H1 (cell line): ENCODE measurements around the gene CCDC157. TPM values are rescaled to one million over a fixed set of nuclear protein-coding genes. Genes with fewer than 3 reads are reported as not detected.

Experiments used
- CTCF ChIA-PET: fragments of 300-600 bp; sonication (Branson Sonifier 250); formaldehyde crosslinking; loops from one replicate; lab custom pipeline; 2021; ENCODE audit not compliant: partially characterized antibody; lab: Charles Lee
- POLR2A ChIA-PET: fragments of 300-600 bp; sonication (Branson Sonifier 250); formaldehyde crosslinking; loops from one replicate; lab custom pipeline; 2021; ENCODE audit warnings: inconsistent platforms; ENCODE audit not compliant: partially characterized antibody; lab: Charles Lee
- DNase-seq, 2 experiments: peaks; one replicate each; pipeline versions ENCODE4 v3.0.0 to v3.0.0-alpha.2; 2010 to 2022; ENCODE audit warnings: low spot score in 2 of 2, low read depth in 1 of 2, mixed read lengths in 1 of 2
- FAIRE-seq: peaks from 2 replicates; lab custom pipeline; 2011; peaks lifted over from hg19 to GRCh38; lab: Jason Lieb, UNC
- H2AFZ ChIP-seq: 2 replicates; pipeline ENCODE4 v1.8.1; 2012; ENCODE audit warnings: low read length, inconsistent platforms
- H2AK5ac ChIP-seq: 2 replicates; pipeline ENCODE4 v1.6.1; 2013; ENCODE audit warnings: low read depth, low read length
- H2BK120ac ChIP-seq: replicated peaks from 2 replicates; pipeline ENCODE3; 2013; ENCODE audit warnings: low read depth, low read length, inconsistent platforms
- H2BK12ac ChIP-seq: 2 replicates; pipeline ENCODE4 v1.6.1; 2013; ENCODE audit warnings: low read depth, low read length
- H2BK15ac ChIP-seq: 2 replicates; pipeline ENCODE4 v1.6.1; 2013; ENCODE audit warnings: low read length
- H2BK20ac ChIP-seq: 2 replicates; pipeline ENCODE4 v1.6.1; 2013; ENCODE audit warnings: low read length
- H2BK5ac ChIP-seq: 2 replicates; pipeline ENCODE4 v1.6.1; 2013; ENCODE audit warnings: low read depth, low read length
- H3K14ac ChIP-seq: 2 replicates; pipeline ENCODE4 v1.6.1; 2013; ENCODE audit warnings: inconsistent platforms; ENCODE audit not compliant: insufficient read length
- H3K18ac ChIP-seq: 2 replicates; pipeline ENCODE4 v1.6.1; 2013; ENCODE audit warnings: low read length; ENCODE audit errors: extremely low read depth
- H3K23ac ChIP-seq: 2 replicates; pipeline ENCODE4 v1.6.1; 2013; ENCODE audit warnings: inconsistent platforms; ENCODE audit not compliant: insufficient read length
- H3K23me2 ChIP-seq: 2 replicates; pipeline ENCODE4 v1.6.1; 2013; ENCODE audit warnings: low read depth, low read length
- H3K27ac ChIP-seq: 2 replicates; pipeline ENCODE4 v1.6.1; 2011; ENCODE audit warnings: low read depth, low read length, inconsistent platforms
- H3K27me3 ChIP-seq, 4 experiments: replicated peaks in 1 of 4; 1 replicate in 1 of 4; 2 replicates in 3 of 4; pipeline versions ENCODE4 v1.6.1 to v1.8.1; 2011 to 2013; ENCODE audit warnings: low read length in 3 of 4, mild to moderate bottlenecking in 3 of 4, inconsistent platforms in 2 of 4, mixed read lengths in 2 of 4, moderate library complexity in 1 of 4; ENCODE audit not compliant: control insufficient read depth in 3 of 4, insufficient read depth in 3 of 4; ENCODE audit errors: extremely low read depth in 1 of 4
- H3K36me3 ChIP-seq, 4 experiments: 2 replicates each; pipeline versions ENCODE4 v1.6.1 to v1.8.1; 2011 to 2013; ENCODE audit warnings: mild to moderate bottlenecking in 4 of 4, low read length in 3 of 4, moderate library complexity in 2 of 4, control low read depth in 1 of 4, inconsistent platforms in 1 of 4; ENCODE audit not compliant: insufficient read depth in 4 of 4, control insufficient read depth in 2 of 4
- H3K4ac ChIP-seq: replicated peaks from 2 replicates; pipeline ENCODE3; 2013; ENCODE audit warnings: low read length, low read depth, mixed read lengths, inconsistent platforms; ENCODE audit not compliant: insufficient read length
- H3K4me1 ChIP-seq, 4 experiments: replicated peaks in 1 of 4; 1 replicate in 1 of 4; 2 replicates in 3 of 4; pipeline versions ENCODE4 v1.6.1 to v1.8.1; 2011 to 2013; ENCODE audit warnings: low read length in 3 of 4, inconsistent platforms in 2 of 4, mixed read lengths in 1 of 4; ENCODE audit not compliant: insufficient read depth in 4 of 4, control insufficient read depth in 3 of 4
- H3K4me2 ChIP-seq, 2 experiments: 2 replicates each; pipeline versions ENCODE4 v1.6.1 to v1.8.1; 2011 to 2013; ENCODE audit warnings: low read depth in 2 of 2, low read length in 2 of 2, control low read depth in 1 of 2, inconsistent platforms in 1 of 2, mild to moderate bottlenecking in 1 of 2; ENCODE audit not compliant: insufficient read depth in 1 of 2
- H3K4me3 ChIP-seq, 4 experiments: fragments of 200-600, 300-600 bp in 1 of 4; sonication (generic), shearing (Covaris generic), sonication (Bioruptor Twin) in 1 of 4; 2 replicates each; pipeline versions ENCODE4 v1.5.1 to v1.8.1; 2011 to 2016; ENCODE audit warnings: low read length in 4 of 4, low read depth in 3 of 4, control low read depth in 2 of 4, inconsistent platforms in 2 of 4, mild to moderate bottlenecking in 2 of 4, mixed read lengths in 1 of 4, moderate library complexity in 1 of 4; ENCODE audit not compliant: insufficient read depth in 2 of 4; ENCODE audit errors: extremely low read depth in 1 of 4
- H3K56ac ChIP-seq: replicated peaks from 2 replicates; pipeline ENCODE3; 2013; ENCODE audit warnings: low read depth, mild to moderate bottlenecking, mixed read lengths, low read length, inconsistent platforms; ENCODE audit not compliant: insufficient read length
- H3K79me1 ChIP-seq: 2 replicates; pipeline ENCODE4 v1.6.1; 2013; ENCODE audit warnings: low read depth, low read length, control low read depth
- H3K79me2 ChIP-seq, 2 experiments: 2 replicates each; pipeline versions ENCODE4 v1.6.1 to v1.8.1; 2012 to 2013; ENCODE audit warnings: low read length in 2 of 2, mild to moderate bottlenecking in 2 of 2, inconsistent platforms in 1 of 2; ENCODE audit not compliant: insufficient read depth in 2 of 2, control insufficient read depth in 1 of 2
- H3K9ac ChIP-seq, 4 experiments: replicated peaks in 1 of 4; 1 replicate in 1 of 4; 2 replicates in 3 of 4; pipeline versions ENCODE4 v1.6.1 to v1.8.1; 2011 to 2013; ENCODE audit warnings: low read depth in 3 of 4, low read length in 3 of 4, control low read depth in 2 of 4, mild to moderate bottlenecking in 2 of 4, moderate library complexity in 2 of 4, inconsistent platforms in 1 of 4; ENCODE audit errors: extremely low read depth in 1 of 4
- H3K9me3 ChIP-seq, 2 experiments: 2 replicates each; pipeline versions ENCODE4 v1.6.1 to v1.8.1; 2012 to 2013; ENCODE audit warnings: mild to moderate bottlenecking in 2 of 2, moderate library complexity in 2 of 2, control low read depth in 1 of 2, inconsistent platforms in 1 of 2, low read depth in 1 of 2, low read length in 1 of 2, mixed read lengths in 1 of 2; ENCODE audit not compliant: insufficient read depth in 2 of 2
- H4K20me1 ChIP-seq, 2 experiments: replicated peaks in 1 of 2; 2 replicates each; pipeline versions ENCODE3 to v1.8.1; 2011 to 2013; ENCODE audit warnings: inconsistent platforms in 2 of 2, low read length in 2 of 2, mild to moderate bottlenecking in 1 of 2; ENCODE audit not compliant: insufficient read depth in 2 of 2, control insufficient read depth in 1 of 2
- H4K5ac ChIP-seq: 2 replicates; pipeline ENCODE4 v1.6.1; 2013; ENCODE audit warnings: low read length, low read depth, mixed read lengths, inconsistent platforms; ENCODE audit not compliant: insufficient read length
- H4K8ac ChIP-seq: 2 replicates; pipeline ENCODE4 v1.8.0; 2013; ENCODE audit warnings: mild to moderate bottlenecking, moderate library complexity, low read length, inconsistent platforms; ENCODE audit not compliant: insufficient read depth; ENCODE audit errors: extremely low read depth
- H4K91ac ChIP-seq: replicated peaks from 2 replicates; pipeline ENCODE3; 2013; ENCODE audit warnings: low read length, mixed read lengths, inconsistent platforms; ENCODE audit not compliant: insufficient read length
- ASH2L ChIP-seq: fragments of 200-600, 300-600 bp; sonication (generic); IDR thresholded peaks from one replicate; pipeline ENCODE4 v1.7.1; 2017; ENCODE audit warnings: low read length
- ATF2 ChIP-seq: IDR thresholded peaks from 2 replicates; pipeline ENCODE4 v1.6.1; 2012; ENCODE audit warnings: low read length, inconsistent platforms
- CHD1 ChIP-seq: IDR thresholded peaks from 2 replicates; pipeline ENCODE4 v1.6.1; 2012; ENCODE audit warnings: low read depth, low read length, improper control_type of control experiment
- JUN ChIP-seq: IDR thresholded peaks from 2 replicates; pipeline ENCODE4 v1.6.1; 2011; ENCODE audit warnings: low read depth, mild to moderate bottlenecking, improper control_type of control experiment, low read length
- JUND ChIP-seq: IDR thresholded peaks from 2 replicates; pipeline ENCODE4 v1.6.1; 2011; ENCODE audit warnings: mild to moderate bottlenecking, improper control_type of control experiment, low read length
- KDM1A ChIP-seq: fragments of 200-600, 300-600 bp; sonication (generic); IDR thresholded peaks from 2 replicates; pipeline ENCODE4 v1.7.1; 2016; ENCODE audit warnings: mild to moderate bottlenecking, low read length, borderline replicate concordance
- KDM4A ChIP-seq: IDR thresholded peaks from one replicate; pipeline ENCODE4 v1.7.1; 2012; ENCODE audit warnings: low read depth, mild to moderate bottlenecking, moderate library complexity, low read length, inconsistent platforms; ENCODE audit not compliant: severe bottlenecking
- NANOG ChIP-seq: IDR thresholded peaks from 2 replicates; pipeline ENCODE4 v1.6.1; 2011; ENCODE audit warnings: low read length, low read depth, mild to moderate bottlenecking, inconsistent platforms; ENCODE audit not compliant: insufficient read depth, poor library complexity, severe bottlenecking
- SIN3A ChIP-seq, 2 experiments: IDR thresholded peaks in 1 of 2; conservative IDR thresholded peaks in 1 of 2; 2 replicates each; pipeline ENCODE4 v1.6.1; 2011 to 2012; ENCODE audit warnings: low read length in 2 of 2, improper control_type of control experiment in 1 of 2, low read depth in 1 of 2, mild to moderate bottlenecking in 1 of 2
- YY1 ChIP-seq: IDR thresholded peaks from 2 replicates; pipeline ENCODE4 v1.6.1; 2011; ENCODE audit warnings: low read depth, mild to moderate bottlenecking, low read length
- WGBS, 2 experiments: shearing (Covaris generic) in 1 of 2; methylation state at CpG; one replicate each; pipeline versions ENCODE4 v1.1.6 to v1.1.7; 2013 to 2015; ENCODE audit warnings: low lambda C conversion rate in 2 of 2, mixed read lengths in 2 of 2, inconsistent platforms in 1 of 2, low coverage in 1 of 2, missing lambda C conversion rate in 1 of 2; ENCODE audit not compliant: insufficient replicate concordance in 2 of 2, insufficient coverage in 1 of 2, insufficient read length in 1 of 2; ENCODE audit errors: extremely low coverage in 1 of 2, missing lambda C conversion rate in 1 of 2; 5-methylcytosine and 5-hydroxymethylcytosine counted together
- polyA plus RNA-seq, 7 experiments: library from polyadenylated mRNA; depleted of rRNA in 3 of 7; stranded (reverse) in 5 of 7; unstranded in 2 of 7; fragments of >200 nt in 5 of 7; fragments of 200-250 nt in 2 of 7; gene quantifications; 1 replicate in 5 of 7; 2 replicates in 1 of 7; 4 replicates in 1 of 7; pipeline versions ENCODE4 v1.2.1 to v1.2.3, GENCODE V29; 2011 to 2013; ENCODE audit warnings: missing spikeins in 2 of 7, mixed read lengths in 2 of 7
- total RNA-seq: library from RNA; stranded (reverse); fragmentation: NEBNext Ultra II Directional; extraction: Animal tissue kit (Norgen Biotek cat#: 25700); gene quantifications from 2 replicates; pipeline ENCODE4 v1.2.1, GENCODE V29; 2021
- TF ChIP-seq, protein P1 (sequence below): IDR thresholded peaks from 2 replicates; pipeline ENCODE4 v1.6.1; 2012; ENCODE audit warnings: inconsistent platforms

Gene CCDC157
- total and polyA plus RNA-seq, 2 of the 8 experiments (the other 6 are each of a cell fraction or from before 2014, with no cell fraction given) = 4.1 to 8.4 TPM

DNA sequence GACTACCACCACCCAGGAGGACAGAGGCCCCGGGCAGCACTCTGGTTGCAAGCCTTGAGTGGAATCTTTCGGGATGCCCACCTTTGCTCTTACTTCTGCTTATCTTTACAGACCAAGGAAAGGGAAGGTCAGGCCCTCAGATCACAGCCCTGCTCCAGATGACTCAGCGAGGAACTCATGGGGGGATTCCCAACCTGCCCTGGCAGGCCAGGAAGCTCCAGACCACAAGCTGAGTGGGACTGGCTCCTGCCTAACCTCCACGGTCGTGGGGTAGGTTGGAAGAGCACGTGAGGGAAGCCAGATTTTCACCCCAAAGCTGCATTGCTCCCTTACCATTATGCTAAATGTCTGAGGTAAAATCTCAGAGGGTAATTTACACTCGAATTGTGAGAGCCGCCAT is 41.9 kb upstream of the CCDC157 start:
- no peak overlapping the region for H2AFZ ChIP-seq
- no peaks in the 10 kb centered on the region for H3K27me3 ChIP-seq
- H3K79me2 ChIP-seq = no peaks in the 10 kb centered on the region
- H3K4me3 ChIP-seq = no peak overlapping the region
- no peak overlapping the region for H2BK5ac ChIP-seq
- H3K18ac ChIP-seq = no peak overlapping the region
- H2BK12ac ChIP-seq = no peak overlapping the region
- no peaks in the 10 kb centered on the region for H3K9me3 ChIP-seq
- no peak for FAIRE-seq
- no peak overlapping the region for H4K8ac ChIP-seq
- no peak overlapping the region for H2BK20ac ChIP-seq
- H3K79me1 ChIP-seq = peaks cover 5% of the 10 kb centered on the region; the same call in 1 of the 2 replicates
- H3K14ac ChIP-seq = no peak overlapping the region
- no peak overlapping the region for H2BK15ac ChIP-seq
- no peak for TF ChIP-seq ASH2L
- TF ChIP-seq SIN3A (conservative IDR thresholded peaks at IDR 0.05 in 1 of 2, IDR thresholded peaks at IDR 0.05 in 1 of 2; ENCODE audit: low read depth in 1 of 2, low read length in 2 of 2) = no peak
- no peak for TF ChIP-seq JUN
- no peak for TF ChIP-seq CHD1
- TF ChIP-seq JUND = no peak
- TF ChIP-seq, protein P1, sequence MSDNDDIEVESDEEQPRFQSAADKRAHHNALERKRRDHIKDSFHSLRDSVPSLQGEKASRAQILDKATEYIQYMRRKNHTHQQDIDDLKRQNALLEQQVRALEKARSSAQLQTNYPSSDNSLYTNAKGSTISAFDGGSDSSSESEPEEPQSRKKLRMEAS = no peak
- TF ChIP-seq KDM4A = no peak
- TF ChIP-seq YY1 = no peak
- no peak for TF ChIP-seq ATF2
- no peak for TF ChIP-seq KDM1A
- no peak for TF ChIP-seq NANOG
- TF ChIP-seq, all 59 proteins: peak for 0
- H4K20me1 ChIP-seq = peaks cover 0 to 2% of the 10 kb centered on the region in 2 experiments
- H3K56ac ChIP-seq = no peak overlapping the region
- H3K36me3 ChIP-seq = no peaks in the 10 kb centered on the region
- no peak overlapping the region for H3K4me2 ChIP-seq
- no peak overlapping the region for H3K27ac ChIP-seq
- ChIA-PET CTCF (interaction anchor here (0.6 to 20.1 kb wide), 2 partner anchors 19 to 26 kb away, joined by 3 to 203 read pairs; partner anchors contain the start of gene CASTOR1), POLR2A (interaction anchor here (1.0 kb wide), 1 partner anchor 11 kb away, joined by 3 read pairs; no protein-coding TSS in a partner anchor)
- H3K23ac ChIP-seq = no peak overlapping the region
- H3K9ac ChIP-seq = no peak overlapping the region
- H4K5ac ChIP-seq = no peak overlapping the region
- H3K4ac ChIP-seq = no peak overlapping the region
- DNase-seq = no peak
- peaks cover 0 to 5% (median 1%) of the 10 kb centered on the region in 4 experiments; a peak in 3 of 7 replicates for H3K4me1 ChIP-seq
- no peak overlapping the region for H2BK120ac ChIP-seq
- H4K91ac ChIP-seq = no peak overlapping the region
- no peaks in the 10 kb centered on the region for H3K23me2 ChIP-seq
- no peak overlapping the region for H2AK5ac ChIP-seq
- 82% methylated on average over 8 of the region's 8 CpGs; no CpG with 5 or more reads in 1 of the 2 experiments for WGBS, 2 experiments
